ENCODE results near the gene ATXN10.

ATXN10 gene

DNA sequence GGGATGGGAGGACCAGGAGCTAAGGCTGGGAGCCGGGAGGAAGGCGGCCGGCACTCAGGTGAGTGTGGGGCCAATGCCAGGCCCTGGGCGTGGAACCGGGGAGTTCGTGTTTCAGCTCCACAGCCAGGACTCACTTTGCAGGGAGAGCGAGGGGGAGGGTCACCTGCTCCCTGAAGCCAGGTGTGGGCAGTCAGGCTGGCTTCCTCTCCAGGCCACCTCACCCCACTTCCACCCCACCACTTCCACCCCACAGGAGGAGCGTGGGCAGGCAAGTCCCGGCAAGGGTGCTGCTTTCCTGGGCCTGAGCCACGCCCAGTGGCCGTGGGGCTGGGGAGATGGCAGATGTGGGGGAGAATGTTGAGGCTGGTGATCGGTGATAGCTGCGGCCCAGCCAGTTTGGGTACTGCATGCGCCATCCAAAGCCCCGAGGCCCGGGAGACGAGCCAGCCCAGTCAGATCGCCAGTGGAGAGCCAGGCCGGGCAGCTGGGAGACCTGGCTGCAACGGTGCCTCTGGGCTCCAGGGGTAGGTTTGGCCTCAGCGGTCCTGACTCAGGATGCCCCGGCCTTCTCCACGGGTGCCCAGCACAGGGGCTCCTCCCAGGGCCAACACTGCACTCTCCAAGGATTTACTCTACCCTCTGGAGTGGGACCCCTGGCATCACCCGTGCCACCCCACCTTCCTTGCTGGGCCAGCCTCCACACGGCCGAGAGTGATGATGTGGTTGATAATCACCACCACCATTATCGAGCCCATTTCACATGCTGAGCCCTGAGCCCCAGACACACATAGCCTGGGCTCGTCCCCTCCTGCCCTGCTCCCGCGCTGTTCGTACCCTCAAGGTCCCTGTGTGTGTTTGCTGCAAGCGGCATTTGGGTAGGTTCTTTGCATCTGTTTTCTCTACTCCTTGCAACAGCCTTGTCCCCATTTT is 211.5 kb downstream of the ATXN10 start:
- TF ChIP-seq GATA2 (IDR thresholded peaks at IDR 0.05; ENCODE audit: low read depth, low read length) (no peak), GATA3 (IDR thresholded peaks at IDR 0.05; ENCODE audit: low read depth, low read length) (no peak)

DNA sequence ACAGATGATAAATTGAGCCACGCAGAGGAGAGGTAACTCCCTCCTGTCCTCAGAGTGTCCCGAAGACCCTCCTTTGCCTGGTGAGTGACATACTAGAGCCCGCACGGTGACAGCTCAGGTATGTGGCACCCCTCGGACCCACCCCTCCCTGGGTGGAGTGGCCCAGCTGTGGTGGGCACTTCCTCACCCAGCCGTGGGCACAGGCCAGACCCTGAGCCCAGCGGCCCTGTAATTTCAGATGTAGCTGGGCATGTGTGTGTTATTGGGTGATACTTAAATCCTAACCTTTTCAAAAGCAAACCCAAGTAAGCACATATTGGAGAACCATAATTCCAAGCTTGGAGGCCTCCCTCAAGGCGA is 212.2 kb downstream of the ATXN10 start:
- no peak for TF ChIP-seq GATA3 (IDR thresholded peaks at IDR 0.05; ENCODE audit: low read depth, low read length)
- TF ChIP-seq GATA2 (IDR thresholded peaks at IDR 0.05; ENCODE audit: low read depth, low read length), result no peak

DNA sequence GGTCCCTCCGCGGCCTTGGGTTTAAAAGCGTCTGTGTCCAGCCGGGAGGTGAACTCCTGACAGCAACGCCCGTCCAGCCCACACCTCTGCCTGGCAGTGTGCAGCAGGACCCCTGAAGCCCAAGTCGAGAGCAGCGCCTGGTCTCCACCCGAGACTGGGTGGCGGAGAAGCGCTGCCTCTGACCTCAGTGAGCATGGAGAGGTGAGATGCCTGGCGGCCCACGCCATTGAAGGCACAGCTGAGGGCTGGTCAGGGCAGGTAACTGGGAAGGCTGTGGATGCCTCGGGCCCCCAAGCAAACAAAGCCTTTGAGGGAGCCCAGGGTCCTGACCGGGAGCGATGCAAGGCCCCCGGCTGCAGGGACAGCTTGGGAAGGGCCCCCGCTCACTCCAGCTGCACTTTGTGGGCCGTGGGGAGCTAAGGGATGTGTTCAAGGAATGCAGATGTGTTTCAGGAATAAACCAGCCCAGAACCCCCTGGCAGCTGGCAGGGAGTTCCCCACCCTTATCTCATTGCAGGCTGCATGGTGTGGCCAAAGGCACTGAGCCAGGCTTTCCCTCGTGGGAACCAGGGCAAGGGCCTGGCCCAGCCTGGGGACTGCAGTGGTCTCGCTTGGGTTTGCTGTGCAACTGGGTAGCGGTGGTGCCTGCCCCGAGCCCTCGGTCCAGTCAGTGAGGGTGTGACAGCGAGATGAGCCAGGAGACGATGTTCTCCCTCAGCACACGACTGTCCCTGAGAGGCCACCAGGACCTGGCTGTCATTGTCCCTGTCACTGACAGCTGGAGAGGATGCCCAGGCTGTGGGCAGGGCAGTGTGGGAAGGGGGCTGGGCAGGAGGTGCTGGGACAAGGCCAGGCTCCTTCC is 212.8 kb downstream of the ATXN10 start:
- TF ChIP-seq GATA2 (IDR thresholded peaks at IDR 0.05; ENCODE audit: low read depth, low read length), result peak; percentile 24; the same call in 1 of the 2 replicates
- TF ChIP-seq GATA3 (IDR thresholded peaks at IDR 0.05; ENCODE audit: low read depth, low read length), result no peak

DNA sequence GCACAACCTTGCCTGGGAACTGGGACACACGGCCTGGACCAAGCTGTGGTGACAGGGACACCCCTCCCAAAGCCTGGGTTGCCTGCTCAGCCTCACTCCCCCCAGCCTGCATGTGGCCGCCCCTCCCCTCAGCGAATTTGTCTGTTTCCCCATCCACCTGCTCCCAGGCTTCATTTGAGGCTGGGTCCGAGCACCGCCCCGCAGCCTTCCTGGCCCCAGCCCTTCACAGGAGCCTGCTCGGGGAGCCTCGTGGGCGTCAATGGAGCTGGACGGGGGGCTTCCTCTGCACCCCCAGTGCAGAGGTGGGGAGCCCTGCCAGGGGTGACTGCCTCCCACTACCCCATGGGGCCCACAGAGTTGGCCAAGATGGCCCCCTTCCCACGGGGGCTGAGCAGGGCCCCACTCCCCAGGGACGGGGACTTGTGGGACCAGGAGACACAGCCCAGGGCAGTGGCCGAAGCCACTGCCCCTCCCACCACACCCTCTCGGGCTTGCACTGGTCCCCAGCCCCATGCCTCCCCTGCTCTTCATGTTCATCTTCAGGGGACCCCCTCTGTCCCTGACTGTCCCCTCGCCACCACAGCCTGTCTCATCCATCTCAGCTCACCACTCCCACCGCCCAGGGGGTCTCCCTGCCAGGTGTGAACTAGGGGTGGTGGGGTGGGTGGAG is 213.7 kb downstream of the ATXN10 start:
- no peak for TF ChIP-seq GATA2 (IDR thresholded peaks at IDR 0.05; ENCODE audit: low read depth, low read length)
- TF ChIP-seq GATA3 (IDR thresholded peaks at IDR 0.05; ENCODE audit: low read depth, low read length), result no peak

DNA sequence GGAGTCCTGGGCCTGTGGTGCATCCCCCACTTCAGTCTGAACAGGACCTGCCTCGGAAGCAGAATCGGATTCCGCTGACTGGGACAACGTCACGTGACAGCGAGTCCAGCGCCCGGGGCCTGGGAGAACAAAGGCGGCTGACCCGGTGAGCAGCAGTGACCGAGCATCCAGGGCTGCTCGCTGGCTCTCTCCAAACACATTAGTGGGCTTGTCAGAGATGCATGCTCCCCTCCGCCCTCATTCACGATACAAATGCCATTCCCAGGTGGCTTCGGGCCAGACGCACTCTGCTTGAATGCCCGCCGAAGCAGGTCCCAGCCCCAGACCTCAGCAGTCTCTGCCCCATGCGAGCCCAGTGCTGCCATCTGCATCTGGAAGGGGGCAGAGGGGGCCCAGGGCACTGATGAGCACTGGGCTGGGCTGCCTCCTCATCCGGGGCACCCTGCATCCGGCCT is 214.3 kb downstream of the ATXN10 start:
- TF ChIP-seq GATA2 (IDR thresholded peaks at IDR 0.05; ENCODE audit: low read depth, low read length) (no peak), GATA3 (IDR thresholded peaks at IDR 0.05; ENCODE audit: low read depth, low read length) (no peak)

DNA sequence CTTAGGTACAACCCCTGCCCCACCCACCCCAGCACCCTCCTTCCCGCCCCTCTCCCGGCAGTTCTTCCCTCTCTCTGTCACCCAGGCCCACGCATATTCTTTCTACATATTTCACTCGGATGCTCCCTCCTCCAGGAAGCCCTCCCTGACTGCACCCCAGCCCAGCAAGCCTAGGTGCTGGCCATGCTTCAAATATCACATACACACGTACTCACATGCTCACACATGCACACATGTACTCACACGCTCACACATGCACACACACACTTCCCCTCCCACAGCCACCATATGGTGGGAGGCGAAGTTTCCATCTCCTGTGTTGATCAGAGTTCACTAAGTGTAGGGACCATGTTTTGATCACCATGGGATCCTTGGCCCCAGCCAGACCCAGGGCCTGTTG is 214.9 kb downstream of the ATXN10 start:
- TF ChIP-seq GATA3 (IDR thresholded peaks at IDR 0.05; ENCODE audit: low read depth, low read length), result no peak
- TF ChIP-seq GATA2 (IDR thresholded peaks at IDR 0.05; ENCODE audit: low read depth, low read length), result no peak

DNA sequence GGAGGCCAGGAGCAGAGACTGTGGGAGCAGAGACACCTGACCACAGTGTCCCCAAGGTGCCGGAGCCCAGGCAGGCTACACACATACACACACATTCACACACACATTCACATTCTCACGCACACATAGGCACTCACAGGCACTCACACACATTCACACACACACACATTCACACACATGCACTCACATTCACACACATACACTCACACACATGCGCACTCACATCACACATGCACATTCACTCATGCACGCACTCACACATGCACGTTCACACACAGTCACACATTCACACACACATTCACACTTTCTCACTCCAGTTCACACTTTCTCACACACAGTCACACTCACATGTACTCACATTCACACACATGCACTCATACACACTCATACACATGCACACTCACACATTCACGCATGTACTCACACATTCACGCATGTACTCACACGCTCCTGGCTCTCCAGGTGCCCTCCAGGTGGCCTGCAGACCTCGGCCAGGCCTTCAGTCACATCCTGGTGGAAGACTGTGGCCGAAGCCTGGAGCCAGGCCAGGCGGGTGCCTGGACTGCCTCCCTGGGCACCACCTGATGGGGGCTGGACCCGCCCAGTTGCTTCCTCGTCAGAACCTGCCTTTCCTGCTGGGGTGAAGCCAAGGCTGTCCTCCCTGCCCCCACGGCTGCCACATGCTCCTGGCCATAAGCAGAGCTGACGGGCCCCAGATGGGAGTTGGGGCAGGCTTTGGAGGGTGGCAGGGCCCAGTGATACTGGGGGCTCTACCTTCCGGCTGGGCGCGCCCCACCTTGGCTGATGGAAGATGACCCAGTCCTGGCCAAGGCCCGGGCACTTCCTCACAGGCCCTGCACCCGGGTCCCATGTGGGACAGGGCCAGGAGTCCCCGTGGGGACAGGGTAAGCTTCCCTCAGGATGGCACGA is 215.8 kb downstream of the ATXN10 start:
- TF ChIP-seq GATA3 (IDR thresholded peaks at IDR 0.05; ENCODE audit: low read depth, low read length) (no peak), GATA2 (IDR thresholded peaks at IDR 0.05; ENCODE audit: low read depth, low read length) (no peak)

DNA sequence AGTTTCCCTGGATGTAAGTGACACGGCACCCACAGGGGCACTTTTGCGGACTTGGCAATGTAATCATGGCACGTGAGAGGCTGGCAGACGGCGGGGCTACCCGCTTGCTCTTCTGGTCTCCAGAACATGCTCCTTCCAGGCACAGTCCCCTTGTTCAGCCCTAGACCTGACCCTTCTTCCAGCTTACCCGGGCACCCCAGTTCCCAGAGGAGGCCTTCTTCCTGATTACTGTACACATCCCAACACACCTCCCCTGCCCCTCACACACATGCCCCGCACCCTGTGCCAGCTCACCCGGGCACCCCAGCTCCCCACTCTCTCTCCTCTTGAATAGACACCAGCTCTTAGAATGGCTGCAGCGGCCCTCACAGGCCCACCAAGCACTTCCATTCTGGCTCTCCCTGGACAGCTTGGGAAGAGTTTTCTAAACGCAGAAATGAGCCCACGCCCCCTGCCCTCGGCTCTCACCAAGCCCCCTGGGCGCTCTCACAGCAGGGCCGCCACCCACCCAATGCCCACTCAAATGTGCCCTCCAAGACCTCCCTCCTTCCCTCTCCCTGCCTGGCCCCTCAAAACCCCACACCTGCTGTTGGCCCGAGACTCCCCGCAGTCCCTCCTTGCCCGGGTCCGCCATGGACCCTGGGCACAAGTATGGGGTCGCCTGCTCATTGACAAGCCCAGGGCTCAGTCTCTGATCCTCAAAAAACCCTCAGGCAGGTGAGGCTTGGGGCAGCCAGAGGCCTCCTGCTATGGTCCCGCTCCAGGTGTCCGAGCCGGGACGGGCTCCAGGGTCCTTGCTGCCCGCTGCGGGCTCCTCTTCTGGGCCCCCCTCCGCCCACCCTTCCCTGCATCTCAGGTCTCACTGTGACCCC is 216.8 kb downstream of the ATXN10 start:
- TF ChIP-seq GATA2 (IDR thresholded peaks at IDR 0.05; ENCODE audit: low read depth, low read length), result no peak

DNA sequence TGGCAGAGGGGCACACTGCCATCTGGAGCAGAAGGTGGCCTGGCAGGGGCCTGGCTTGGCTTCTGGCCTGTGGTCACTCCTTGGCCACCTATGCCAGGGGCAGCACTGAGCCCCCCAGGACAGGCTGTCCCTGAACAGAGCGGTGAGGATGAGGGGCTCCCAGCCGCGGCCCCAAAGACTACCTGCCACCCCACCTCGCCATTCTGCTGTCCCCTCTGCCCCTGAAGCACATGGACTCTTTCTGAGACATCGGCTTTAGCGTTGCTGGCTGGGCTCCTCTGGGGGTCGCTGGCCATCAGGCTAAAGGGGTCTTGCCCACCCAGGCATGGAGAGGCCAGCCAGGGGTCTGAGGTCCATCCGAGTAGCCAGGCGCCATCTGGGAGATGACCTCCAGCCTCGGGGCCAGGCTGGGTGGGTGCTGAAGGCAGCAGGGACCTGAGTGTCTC is 217.5 kb downstream of the ATXN10 start:
- TF ChIP-seq GATA2 (IDR thresholded peaks at IDR 0.05; ENCODE audit: low read depth, low read length), result no peak
- TF ChIP-seq GATA3 (IDR thresholded peaks at IDR 0.05; ENCODE audit: low read depth, low read length), result no peak

DNA sequence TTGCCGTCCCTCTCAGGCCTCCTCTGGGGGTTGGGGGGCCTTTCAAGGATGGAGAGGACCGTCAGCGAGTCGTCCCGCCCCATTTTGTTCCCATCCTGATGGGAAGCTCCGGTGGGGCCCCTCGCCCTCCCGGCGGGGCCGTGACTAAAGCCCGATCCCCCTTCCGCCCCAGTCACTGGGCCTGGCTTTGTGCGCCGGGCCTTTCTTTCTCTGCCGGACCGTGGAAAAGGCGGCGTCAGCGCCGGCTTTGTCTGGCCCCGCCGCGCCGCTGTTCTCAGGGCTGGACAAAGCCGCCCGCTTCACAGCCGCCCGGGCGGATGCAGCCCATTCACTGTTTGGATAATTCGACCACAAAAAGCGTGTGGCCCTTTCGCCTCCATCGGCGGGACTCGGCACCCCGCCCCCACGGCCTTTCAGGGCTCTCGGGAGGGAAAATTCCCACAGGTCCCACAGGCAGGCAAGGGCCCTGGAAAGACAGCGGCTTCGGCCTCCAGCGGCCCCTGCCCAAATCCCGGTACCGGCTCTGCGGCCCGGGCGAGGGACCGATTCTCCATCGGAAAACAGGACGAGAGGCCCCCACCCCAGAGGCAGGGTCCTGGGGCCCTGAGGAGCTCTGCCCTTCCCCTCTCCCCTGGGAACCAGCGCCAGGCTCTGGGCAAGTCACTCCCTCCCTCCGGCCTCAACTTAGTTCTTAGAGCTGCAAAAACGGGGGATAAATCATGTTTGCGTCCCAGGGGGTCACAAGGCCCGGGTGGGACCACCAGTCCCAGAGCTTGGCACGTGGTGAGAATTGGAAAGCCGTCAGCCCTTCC is 218.1 kb downstream of the ATXN10 start:
- TF ChIP-seq GATA2 (IDR thresholded peaks at IDR 0.05; ENCODE audit: low read depth, low read length), result no peak

DNA sequence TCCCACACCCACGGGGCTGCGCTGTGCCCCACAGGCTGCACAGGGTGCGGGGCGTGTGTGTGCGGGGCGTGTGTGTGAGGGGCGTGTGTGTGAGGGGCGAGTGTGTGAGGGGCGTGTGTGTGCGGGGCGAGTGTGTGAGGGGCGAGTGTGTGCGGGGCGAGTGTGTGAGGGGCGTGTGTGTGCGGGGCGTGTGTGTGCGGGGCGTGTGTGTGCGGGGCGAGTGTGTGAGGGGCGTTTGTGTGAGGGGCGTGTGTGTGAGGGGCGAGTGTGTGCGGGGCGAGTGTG is 218.7 kb downstream of the ATXN10 start:
- TF ChIP-seq GATA2 (IDR thresholded peaks at IDR 0.05; ENCODE audit: low read depth, low read length), result no peak
- TF ChIP-seq GATA3 (IDR thresholded peaks at IDR 0.05; ENCODE audit: low read depth, low read length), result no peak

DNA sequence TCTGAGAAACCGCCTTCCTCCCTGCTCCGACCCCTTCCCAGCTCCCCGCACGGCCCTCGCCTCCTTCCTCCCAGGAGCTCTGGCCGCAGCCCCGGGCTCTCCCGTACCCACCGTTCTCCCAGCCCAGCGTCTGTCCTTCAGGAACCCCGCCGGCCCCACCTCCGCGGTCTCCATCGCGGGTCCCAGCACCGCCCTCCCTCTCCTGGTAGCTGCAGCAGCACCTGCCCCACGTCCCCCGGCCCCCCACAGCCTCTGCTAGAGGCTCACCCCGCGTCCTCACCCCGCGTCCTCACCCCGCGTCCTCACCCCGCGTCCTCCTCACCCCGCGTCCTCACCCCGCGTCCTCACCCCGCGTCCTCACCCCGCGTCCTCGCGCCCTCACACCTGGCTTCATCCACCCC is 219.4 kb downstream of the ATXN10 start:
- TF ChIP-seq GATA3 (IDR thresholded peaks at IDR 0.05; ENCODE audit: low read depth, low read length) (no peak), GATA2 (IDR thresholded peaks at IDR 0.05; ENCODE audit: low read depth, low read length) (no peak)
